ENCODE data around the gene INSR.

DNA sequence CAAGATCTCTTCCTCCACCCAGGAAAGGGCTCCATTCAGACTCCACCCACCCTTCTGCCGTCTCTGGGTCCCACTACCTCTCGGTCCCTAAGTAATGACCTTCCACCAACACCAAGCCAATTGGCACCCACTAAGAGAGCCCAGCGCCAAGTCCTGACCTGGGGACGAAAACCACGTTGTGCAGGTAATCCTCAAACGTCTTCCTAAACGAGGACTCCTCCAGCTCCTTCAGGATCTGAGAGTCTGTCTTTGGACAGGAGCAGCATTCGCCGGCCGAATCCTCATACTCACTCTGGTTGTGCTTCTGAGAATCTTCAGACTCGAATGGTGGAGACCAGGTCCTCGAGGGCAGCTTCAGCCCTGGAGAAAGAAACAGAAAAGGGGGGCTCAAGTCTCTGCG lies 141.6 kb downstream of the INSR start:
- TF ChIP-seq CTCF (IDR thresholded peaks at IDR 0.05) (no peak), POLR2A (IDR thresholded peaks at IDR 0.05) (no peak)
